Liver (tissue), 9 donors: ENCODE results near the gene GRK2. TPM values are rescaled to one million over a fixed set of nuclear protein-coding genes. Genes with fewer than 3 reads are reported as not detected.

Experiments used
- DNase-seq: peaks from one replicate; pipeline ENCODE4 v3.0.0-alpha.2; 2017; ENCODE audit warnings: low spot score
- H3K27ac ChIP-seq, 2 donors: one replicate each; pipeline ENCODE4 v1.7.0; 2013; ENCODE audit warnings: inconsistent platforms in 2 of 2, low read length in 2 of 2, control low read depth in 1 of 2, low read depth in 1 of 2, mild to moderate bottlenecking in 1 of 2
- H3K27me3 ChIP-seq, 4 donors: one replicate each; pipeline versions ENCODE4 v1.6.1 to v1.7.0; 2013; ENCODE audit warnings: low read length in 3 of 4, inconsistent platforms in 1 of 4, mild to moderate bottlenecking in 1 of 4, moderate library complexity in 1 of 4; ENCODE audit not compliant: control insufficient read depth in 4 of 4, insufficient read depth in 4 of 4
- H3K36me3 ChIP-seq, 4 donors: one replicate each; pipeline versions ENCODE4 v1.6.1 to v1.7.0; 2013; ENCODE audit warnings: low read length in 3 of 4, mild to moderate bottlenecking in 3 of 4, low read depth in 1 of 4, moderate library complexity in 1 of 4; ENCODE audit not compliant: control insufficient read depth in 4 of 4, insufficient read depth in 3 of 4
- H3K4me1 ChIP-seq, 4 donors: one replicate each; pipeline versions ENCODE4 v1.6.1 to v1.7.0; 2013; ENCODE audit warnings: low read length in 3 of 4, mild to moderate bottlenecking in 3 of 4, moderate library complexity in 1 of 4; ENCODE audit not compliant: control insufficient read depth in 4 of 4, insufficient read depth in 4 of 4
- H3K4me3 ChIP-seq, 3 donors: one replicate each; pipeline versions ENCODE4 v1.6.1 to v1.7.0; 2013; ENCODE audit warnings: low read length in 3 of 3, control low read depth in 1 of 3, low read depth in 1 of 3, mild to moderate bottlenecking in 1 of 3
- H3K9ac ChIP-seq, 2 donors: one replicate each; pipeline ENCODE4 v1.7.0; 2013; ENCODE audit warnings: low read length in 2 of 2, mild to moderate bottlenecking in 2 of 2, moderate library complexity in 2 of 2, control low read depth in 1 of 2, low read depth in 1 of 2
- H3K9me3 ChIP-seq, 4 donors: one replicate each; pipeline versions ENCODE4 v1.6.1 to v1.7.0; 2013; ENCODE audit warnings: low read length in 3 of 4; ENCODE audit not compliant: control insufficient read depth in 4 of 4
- CTCF ChIP-seq: fragments of 150-350 bp; IDR thresholded peaks from 2 replicates; pipeline ENCODE4 v1.5.1; 2017; ENCODE audit warnings: improper control_type of control experiment, low read depth, low read length; ENCODE audit not compliant: missing input control
- GABPA ChIP-seq, 2 donors: IDR thresholded peaks in 1 of 2; conservative IDR thresholded peaks in 1 of 2; 2 replicates each; pipeline ENCODE4 v1.6.1; 2016; ENCODE audit warnings: antibody characterized with exemption in 2 of 2, mild to moderate bottlenecking in 1 of 2, moderate library complexity in 1 of 2
- HNF4A ChIP-seq, 2 donors: conservative IDR thresholded peaks; 2 replicates each; pipeline ENCODE4 v1.6.1; 2016; ENCODE audit warnings: antibody characterized with exemption in 2 of 2, mild to moderate bottlenecking in 2 of 2
- HNF4G ChIP-seq: IDR thresholded peaks from 2 replicates; pipeline ENCODE4 v1.6.1; 2016; ENCODE audit warnings: antibody characterized with exemption
- JUND ChIP-seq, 2 donors: IDR thresholded peaks; 2 replicates each; pipeline ENCODE4 v1.6.1; 2016; ENCODE audit warnings: antibody characterized with exemption in 2 of 2
- MAX ChIP-seq: IDR thresholded peaks from 2 replicates; pipeline ENCODE4 v1.6.1; 2016; ENCODE audit warnings: antibody characterized with exemption
- NR2F2 ChIP-seq: IDR thresholded peaks from 2 replicates; pipeline ENCODE4 v1.6.1; 2016; ENCODE audit warnings: antibody characterized with exemption
- RAD21 ChIP-seq, 2 donors: IDR thresholded peaks; 2 replicates each; pipeline ENCODE4 v1.6.1; 2016; ENCODE audit warnings: antibody characterized with exemption in 2 of 2, mild to moderate bottlenecking in 2 of 2
- REST ChIP-seq: IDR thresholded peaks from 2 replicates; pipeline ENCODE4 v1.6.1; 2016; ENCODE audit warnings: antibody characterized with exemption, mild to moderate bottlenecking
- RXRA ChIP-seq, 2 donors: IDR thresholded peaks; 2 replicates each; pipeline ENCODE4 v1.6.1; 2017 to 2018; ENCODE audit warnings: antibody characterized with exemption in 2 of 2, mild to moderate bottlenecking in 1 of 2
- SP1 ChIP-seq: IDR thresholded peaks from 2 replicates; pipeline ENCODE4 v1.6.1; 2018; ENCODE audit warnings: antibody characterized with exemption, mild to moderate bottlenecking
- ZBTB33 ChIP-seq: IDR thresholded peaks from 2 replicates; pipeline ENCODE4 v1.6.1; 2016; ENCODE audit warnings: antibody characterized with exemption
- WGBS: extraction: QIAGEN DNeasy Blood & Tissue Kit; methylation state at CpG from one replicate; pipeline ENCODE4 v1.1.7; 2013; 5-methylcytosine and 5-hydroxymethylcytosine counted together
- polyA plus RNA-seq, 2 donors: library from polyadenylated mRNA; stranded (reverse) in 1 of 2; unstranded in 1 of 2; fragments of 200-250 nt in 1 of 2; fragments of >200 nt in 1 of 2; fragmentation: Nextera tagmentation in 1 of 2; extraction: Ambion mirVana in 1 of 2; gene quantifications; one replicate each; pipeline versions ENCODE4 v1.2.1 to v1.2.3, GENCODE V29; 2013 to 2015
- total RNA-seq, 2 donors: library from RNA; depleted of rRNA; stranded (reverse); fragments of >200 nt; gene quantifications; one replicate each; pipeline ENCODE4 v1.2.3, GENCODE V29; 2014
- donor health status: healthy.
- donor health status: healthy.
- donor health status: healthy.
- donor health status: healthy.
- donor health status: healthy.

The GRK2 gene
- total and polyA plus RNA-seq, 4 donors: 13.4 to 41.4 (median 31.7) TPM

- TF ChIP-seq REST (no peak), MAX (no peak), RXRA (IDR thresholded peaks at IDR 0.05) (no peak)
Measured at GRCh38 chr11:67264877-67265632, 1.2 kb upstream of the GRK2 start (continued).

- Histone ChIP-seq H3K27me3 (no peaks in the 10 kb centered on the region), H3K4me3 (peak overlapping the region in 2 of 3 donors; percentile 20 to 79), H3K9ac (peak overlapping the region; percentile 1 to 8), H3K36me3 (no peaks in the 10 kb centered on the region), H3K9me3 (no peaks in the 10 kb centered on the region), H3K27ac (peak overlapping the region; percentile 32 to 54), H3K4me1 (peaks cover 15 to 70% (median 50%) of the 10 kb centered on the region in 4 donors)
- TF ChIP-seq SP1: peak; percentile 6
- peak; percentile 64 to 75 for TF ChIP-seq RAD21 (IDR thresholded peaks at IDR 0.05)
- no peak for TF ChIP-seq GABPA (IDR thresholded peaks at IDR 0.05 in 1 of 2, conservative IDR thresholded peaks at IDR 0.05 in 1 of 2)
- TF ChIP-seq RXRA (IDR thresholded peaks at IDR 0.05): peak; percentile 10 to 52
- peak; percentile 59 for TF ChIP-seq NR2F2
- TF ChIP-seq HNF4G: peak; percentile 43
- TF ChIP-seq ZBTB33: no peak
- TF ChIP-seq HNF4A (conservative IDR thresholded peaks at IDR 0.05): peak; percentile 62 to 87
- no peak for TF ChIP-seq JUND (IDR thresholded peaks at IDR 0.05)
- peak; percentile 88 for TF ChIP-seq CTCF
- peak; percentile 88 for DNase-seq
- WGBS: 8% methylated on average over 54 of the region's 54 CpGs
Measured at GRCh38 chr11:67265633-67266448, 432 bp upstream of the GRK2 start.
